ENCODE measurements around the gene CYP26B1.
A peak's percentile ranks its signal among the peaks of the same experiment; 100 is the strongest.

CYP26B1 gene

GRCh38 chr2:72140621-72140960 lies 7.1 kb downstream of the CYP26B1 start:
- no peak for DNase-seq

DNA sequence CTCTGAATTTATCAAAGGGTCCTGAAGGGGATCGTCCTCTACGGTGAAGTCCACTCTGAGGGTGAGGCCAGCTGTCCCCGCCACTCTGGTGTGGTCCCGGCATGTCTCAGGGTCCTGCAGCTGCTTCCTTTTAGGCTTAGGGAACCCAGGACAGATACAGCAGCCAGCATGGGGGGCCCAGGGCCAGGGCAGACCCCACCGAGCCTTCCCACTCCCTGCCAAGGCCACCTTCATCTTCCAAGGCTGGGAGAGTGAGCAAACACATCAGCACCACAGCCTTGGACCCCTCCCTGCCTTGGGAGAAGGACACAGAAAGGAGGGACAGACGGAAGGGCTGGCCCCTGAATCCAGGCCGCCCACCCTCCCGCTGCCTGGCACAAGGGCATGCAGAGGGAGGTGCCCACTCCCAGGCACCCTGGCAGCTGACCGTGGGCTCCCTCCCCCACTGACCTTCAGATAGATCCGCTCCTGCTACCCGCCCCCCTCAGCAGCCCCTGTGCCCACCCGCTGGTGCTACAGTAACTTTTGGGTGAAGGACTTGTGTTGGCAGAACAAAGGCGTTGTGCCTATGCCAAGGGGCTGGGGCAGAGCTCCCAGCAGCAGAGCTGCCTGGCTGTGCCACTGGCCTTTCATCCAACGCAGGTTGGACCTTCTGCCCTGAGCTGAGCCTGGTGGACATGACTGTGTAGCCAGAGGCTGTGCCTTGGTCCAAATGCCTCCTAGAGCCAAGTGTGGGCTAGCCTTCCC lies 7.6 kb downstream of the CYP26B1 start:
- DNase-seq, result no peak

DNA sequence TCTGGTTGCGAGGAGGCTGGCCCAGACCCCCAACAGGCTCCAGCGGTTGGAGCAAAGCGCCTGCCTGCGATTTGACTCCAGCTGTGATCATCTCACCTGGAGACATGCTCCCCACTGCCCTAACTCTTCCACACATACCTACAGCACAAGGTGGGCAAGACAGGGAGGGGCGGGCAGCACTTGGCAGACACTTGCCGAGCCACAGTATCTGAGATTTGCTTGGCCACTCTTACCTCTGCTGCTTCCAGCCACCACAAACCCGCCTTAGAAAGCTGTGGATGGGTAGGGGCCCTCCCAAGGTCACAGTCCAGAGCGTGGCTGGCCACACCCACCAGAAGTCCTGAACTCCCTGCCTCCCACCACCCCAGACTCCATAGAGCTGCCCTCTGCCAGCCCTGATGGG lies 8.2 kb downstream of the CYP26B1 start:
- DNase-seq, result no peak

GRCh38 chr2:72138921-72139381 lies 8.7 kb downstream of the CYP26B1 start:
- peak in 1 of 2 experiments; percentile 28 for DNase-seq

DNA sequence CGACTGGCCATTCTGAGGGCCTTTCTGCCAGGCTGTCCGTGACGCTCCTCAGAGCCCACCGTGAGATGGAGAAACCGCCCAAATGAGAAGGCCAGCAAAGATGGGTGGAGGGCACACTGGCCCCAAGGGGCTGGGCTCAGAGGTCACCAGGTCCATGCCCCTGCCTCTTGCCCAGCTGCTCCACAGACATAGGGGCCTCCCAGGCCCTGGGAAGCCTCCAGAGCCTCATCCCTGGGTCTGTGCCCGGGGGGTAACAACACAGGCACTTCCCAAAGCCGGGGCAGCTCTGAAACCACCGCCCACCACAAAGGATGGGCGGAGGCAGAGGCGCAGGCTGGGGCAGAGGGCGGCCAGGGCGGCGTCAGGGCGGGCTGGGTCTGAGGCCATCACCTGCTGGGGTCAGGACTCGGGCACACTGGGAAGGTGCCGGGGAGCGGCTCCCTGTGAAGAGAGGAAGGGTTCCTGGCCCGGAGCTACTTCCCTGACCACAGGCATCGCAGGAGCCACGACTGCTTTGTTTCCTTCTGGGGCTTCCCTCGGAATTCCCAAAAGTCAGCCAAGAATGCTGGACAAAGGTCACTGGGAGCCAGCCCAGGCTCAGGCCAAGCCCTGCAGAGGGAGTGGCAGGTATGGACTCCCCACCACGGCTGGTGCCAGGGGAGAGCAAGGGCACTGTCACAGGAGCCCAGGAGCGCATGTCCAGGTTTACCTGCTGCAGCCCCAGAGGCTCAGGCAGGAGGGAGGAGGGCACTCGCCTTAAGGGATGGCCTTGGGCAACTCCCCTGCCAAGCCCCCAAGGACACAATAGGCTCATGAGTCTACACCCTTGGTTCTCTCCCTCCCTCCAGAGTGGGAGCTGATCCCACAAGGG lies 9.4 kb downstream of the CYP26B1 start:
- no peak for DNase-seq

GRCh38 chr2:72137498-72138010 lies 10.1 kb downstream of the CYP26B1 start:
- DNase-seq, result peak; percentile 34 to 48

DNA sequence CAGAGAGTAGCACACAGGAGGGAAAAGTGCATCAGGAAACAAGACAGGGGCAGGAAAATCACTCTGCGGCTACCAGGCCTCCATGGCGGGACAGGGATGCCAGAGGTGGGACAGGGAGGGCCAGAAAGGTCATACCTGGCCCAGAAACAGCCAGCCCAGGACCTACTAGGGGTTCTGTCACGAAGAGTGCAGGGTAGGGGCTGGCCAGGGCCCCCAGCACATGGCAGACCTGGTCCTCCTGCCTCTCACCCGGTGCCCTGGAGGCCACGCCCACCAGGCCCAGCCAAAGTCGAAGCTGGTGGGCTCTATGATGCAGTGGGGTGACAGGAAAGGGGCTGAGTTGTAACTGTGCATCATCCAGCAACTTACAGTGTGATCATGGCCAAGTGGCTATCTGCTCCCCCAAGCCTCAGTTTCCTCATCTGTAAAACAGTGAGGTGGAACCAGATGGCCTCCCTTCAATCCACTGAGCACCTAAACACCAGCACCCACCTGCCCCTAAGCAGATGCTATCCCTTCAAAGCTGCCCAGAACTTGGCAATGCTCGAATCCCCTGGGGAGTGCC lies 10.6 kb downstream of the CYP26B1 start:
- no peak for DNase-seq

DNA sequence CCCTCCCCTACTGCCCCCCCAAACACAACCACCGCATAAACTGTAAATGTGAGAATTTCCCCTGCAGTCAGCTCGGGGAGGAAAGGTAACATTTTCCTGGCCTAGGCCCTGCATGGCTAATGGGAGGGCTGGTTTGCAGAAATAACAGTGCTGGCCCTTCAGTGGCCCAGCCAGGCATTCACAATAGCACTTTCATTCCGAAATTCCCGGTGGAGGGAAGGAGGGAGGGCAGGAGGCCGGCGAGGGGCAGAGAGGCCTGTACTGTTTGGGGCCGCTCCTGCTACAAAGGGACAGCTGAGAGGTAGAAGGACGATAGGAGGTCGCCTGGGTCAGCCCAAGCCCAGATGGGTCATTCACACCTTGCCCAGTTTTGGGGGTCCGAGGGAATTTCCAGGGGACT lies 11.3 kb downstream of the CYP26B1 start:
- DNase-seq, result no peak

DNA sequence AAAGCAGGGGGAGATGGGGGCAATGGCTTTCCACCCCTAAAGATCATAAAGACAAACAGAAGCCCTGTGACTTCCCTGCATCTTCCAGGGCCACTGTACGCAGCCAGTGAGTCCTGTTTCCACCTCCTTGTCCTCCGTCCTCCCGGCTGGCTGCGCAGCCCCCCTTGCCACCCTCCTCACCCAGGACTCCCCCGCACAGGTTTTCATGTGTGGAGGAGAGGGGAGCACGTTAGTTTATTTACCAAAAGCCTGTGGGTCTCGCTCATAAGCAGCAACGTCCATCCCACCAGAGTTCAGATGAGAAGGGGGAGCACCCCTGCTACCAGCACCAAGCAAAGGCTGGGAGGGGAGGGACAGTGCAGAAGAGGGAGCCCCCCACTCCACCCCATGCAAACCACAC lies 11.7 kb downstream of the CYP26B1 start:
- no peak for DNase-seq

DNA sequence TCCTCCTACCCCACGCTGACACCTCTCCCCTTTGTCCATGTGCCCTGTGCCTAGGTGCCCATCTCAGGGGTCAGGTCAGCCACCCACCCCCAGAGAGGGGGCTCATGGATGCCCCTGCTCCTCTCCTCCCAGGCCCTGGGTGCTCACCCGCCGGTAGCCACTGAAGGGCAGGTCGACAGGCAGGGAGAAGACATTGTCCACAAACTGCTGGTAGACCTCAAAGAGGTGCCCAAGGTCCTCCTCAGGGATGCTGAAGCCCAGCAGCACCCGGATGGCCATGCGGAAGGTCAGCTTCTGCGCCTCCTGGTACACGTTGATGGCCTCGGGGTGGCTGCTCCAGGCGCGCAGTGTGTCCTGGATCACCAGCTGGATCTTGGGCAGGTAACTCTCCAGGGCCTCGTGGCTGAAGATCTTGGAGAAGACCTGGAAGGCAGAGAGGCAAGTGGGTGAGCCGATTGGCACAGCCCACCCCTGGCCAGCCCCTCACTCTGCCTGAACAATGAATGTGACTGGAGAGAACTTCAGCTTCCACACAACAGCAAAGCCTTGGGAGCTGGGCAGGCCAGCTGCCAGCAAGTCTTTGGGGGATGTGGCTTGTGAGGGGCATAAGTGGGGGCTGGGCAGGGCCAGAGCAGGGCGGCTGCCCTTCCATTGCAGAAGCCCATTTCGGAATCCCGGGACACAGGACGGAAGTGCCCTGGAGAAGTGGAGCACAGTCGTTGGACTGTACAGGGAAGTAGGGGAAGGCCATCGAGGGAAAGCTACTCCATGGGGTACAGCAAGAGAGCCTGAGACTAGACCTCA lies 12.5 kb downstream of the CYP26B1 start:
- DNase-seq, result no peak

GRCh38 chr2:72134408-72134996 lies 13.2 kb downstream of the CYP26B1 start:
- DNase-seq, result no peak

DNA sequence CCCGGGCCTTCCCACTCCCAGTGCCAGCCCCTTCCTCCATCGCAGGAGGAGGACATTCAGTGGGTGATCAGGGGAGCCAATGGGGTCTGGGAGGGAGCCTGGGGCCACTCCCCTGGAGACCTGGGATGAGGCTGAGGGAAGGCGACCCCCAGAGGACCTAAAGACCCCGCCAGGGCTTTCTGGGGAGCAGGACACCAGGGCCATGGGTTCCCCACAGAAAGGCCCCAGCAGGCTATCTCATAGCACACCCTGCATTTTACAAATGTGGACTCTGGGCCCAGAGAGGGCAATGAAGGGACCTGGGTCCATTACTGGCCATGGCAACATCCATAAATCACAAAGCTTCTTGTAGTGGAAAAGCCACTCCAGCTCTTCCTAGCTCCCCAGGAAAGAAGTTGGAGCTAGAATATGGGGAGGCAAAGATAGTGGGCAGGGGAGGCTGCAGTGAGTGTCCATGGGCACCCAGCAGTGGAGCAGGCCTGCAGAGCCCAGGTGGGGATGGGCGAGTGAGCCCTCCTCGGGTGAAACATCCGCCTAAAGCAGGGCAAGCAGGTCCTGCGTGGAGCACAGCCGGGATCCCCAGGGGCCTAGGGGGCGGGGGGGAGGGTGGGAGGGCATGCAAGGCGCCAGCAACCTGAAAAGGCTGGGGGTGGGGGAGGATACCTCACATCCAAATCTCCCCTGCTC lies 13.8 kb downstream of the CYP26B1 start:
- no peak for DNase-seq

GRCh38 chr2:72132981-72133720 lies 14.5 kb downstream of the CYP26B1 start:
- DNase-seq, result no peak

DNA sequence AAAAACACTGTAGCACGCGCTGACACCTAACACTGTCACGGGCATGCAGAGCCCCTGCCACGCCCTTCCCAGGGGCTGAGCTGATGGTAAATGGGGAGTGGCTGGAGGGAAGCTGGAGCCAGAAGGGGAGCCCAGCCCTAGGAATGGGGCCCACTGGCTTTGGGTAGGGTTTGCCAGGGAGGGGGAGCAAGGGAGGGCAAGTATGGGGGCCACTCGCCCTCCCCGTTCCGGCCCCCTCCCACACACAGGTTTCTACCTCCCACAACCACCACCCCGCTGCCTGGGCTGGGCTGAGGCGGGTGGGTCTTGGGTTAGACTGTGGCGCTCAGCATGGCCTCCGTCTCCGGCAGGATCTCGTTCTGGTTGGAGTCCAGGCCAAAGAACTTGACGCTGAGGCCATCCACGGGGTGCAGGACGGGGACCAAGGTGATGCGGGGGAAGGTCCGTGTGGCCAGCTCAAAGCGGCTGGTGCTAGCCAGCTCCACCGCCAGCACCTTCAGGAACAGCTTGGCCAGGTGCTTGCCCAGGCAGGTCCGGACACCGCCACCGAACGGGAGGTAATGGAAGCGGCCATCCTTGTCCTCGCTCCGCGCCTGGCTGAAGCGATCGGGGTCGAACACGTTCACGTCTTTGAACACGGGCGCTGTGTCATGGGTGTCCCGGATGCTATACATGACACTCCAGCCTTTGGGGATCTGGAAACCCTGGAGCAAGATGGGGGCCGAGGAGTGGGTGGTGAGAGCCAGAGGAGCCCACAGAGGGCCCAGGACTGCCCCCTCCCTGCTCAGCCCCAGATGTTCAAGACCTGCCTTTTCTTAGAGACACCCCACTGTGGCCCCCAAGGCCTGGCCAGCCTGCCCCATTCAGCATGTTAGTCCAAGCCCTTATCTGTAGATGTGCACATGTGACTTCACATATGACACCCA lies 15.5 kb downstream of the CYP26B1 start:
- DNase-seq, result no peak

- no peak for DNase-seq
These were observed 16.2 kb downstream of the CYP26B1 start for GRCh38 chr2:72131371-72131891.

GRCh38 chr2:72130659-72131360 lies 16.9 kb downstream of the CYP26B1 start:
- peak in 1 of 2 experiments; percentile 38 for DNase-seq

DNA sequence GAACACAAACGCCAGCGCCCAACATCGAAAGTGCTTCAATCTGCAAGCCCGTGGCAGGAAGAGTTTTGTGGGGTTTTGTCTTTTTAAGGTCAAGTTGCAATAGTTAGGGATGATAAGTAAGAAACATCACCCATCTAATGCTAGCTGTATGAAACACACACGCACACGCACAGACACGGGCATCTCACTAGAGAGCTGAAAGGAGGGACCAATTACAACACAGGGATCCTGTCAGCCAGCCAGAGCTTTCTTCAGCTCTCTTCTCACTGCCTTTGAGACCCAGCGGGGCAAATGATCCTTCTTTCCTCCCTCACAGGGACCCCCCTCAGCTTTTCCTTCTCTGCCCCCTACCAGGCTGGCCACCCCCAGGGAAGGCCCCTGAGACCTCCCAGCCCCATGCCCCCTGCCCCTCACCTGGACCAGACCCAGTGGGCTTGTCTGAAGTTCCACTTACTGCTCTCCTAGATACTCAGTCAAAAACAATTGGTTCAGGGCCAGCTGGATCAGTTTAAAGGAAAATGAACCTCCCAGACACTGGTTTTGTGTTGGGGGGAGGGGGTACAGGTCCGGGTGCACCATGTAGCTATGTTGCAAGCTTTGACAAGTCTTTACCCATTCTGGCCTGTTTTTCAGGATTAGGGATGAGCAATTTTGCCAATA lies 17.9 kb downstream of the CYP26B1 start:
- DNase-seq, result no peak

DNA sequence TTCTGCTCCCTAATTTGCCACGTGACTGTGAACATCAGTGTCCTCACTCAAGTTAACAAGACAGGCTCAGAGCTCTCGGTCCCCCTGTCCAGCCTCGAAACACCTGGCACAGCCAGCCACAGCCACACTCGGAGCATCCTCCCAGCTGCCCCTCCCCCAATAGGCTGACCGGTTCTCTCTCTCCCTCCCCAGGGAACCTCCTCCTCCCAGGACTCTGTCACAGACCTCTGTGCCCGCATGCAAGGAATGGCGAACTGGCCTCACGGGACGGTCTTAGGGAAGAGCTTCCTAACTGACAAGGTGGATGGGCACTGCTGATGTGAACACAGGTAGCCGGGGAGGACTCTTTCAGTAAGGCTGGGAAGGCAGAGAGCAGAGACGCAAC lies 18.8 kb downstream of the CYP26B1 start:
- peak in 1 of 2 experiments; percentile 15 for DNase-seq

All from SHP77 (cell line).